HG03280 (cell line): ENCODE measurements around the gene DACH2.

Source experiments
- ATAC-seq: cut with Tn5 transposase; IDR thresholded peaks from one replicate; pipeline ENCODE4 v1.9.1; 2021; ENCODE audit warnings: mild to moderate bottlenecking, moderate library complexity; ENCODE audit not compliant: unreplicated experiment

Gene DACH2

GRCh38 chrX:86747091-86747490 lies 598.8 kb downstream of the DACH2 start:
- ATAC-seq, result no peak

GRCh38 chrX:86805241-86805640 lies 657.0 kb downstream of the DACH2 start:
- ATAC-seq, result no peak

- no peak for ATAC-seq
Measured at GRCh38 chrX:86806786-86807185, 658.5 kb downstream of the DACH2 start.

GRCh38 chrX:86809651-86810050 lies 661.4 kb downstream of the DACH2 start:
- ATAC-seq, result no peak

- no peak for ATAC-seq
Measured at GRCh38 chrX:86829786-86830185, 681.5 kb downstream of the DACH2 start.

GRCh38 chrX:86830685-86831084 lies 682.4 kb downstream of the DACH2 start:
- no peak for ATAC-seq

- no peak for ATAC-seq
Measured at GRCh38 chrX:86845101-86845500, 696.9 kb downstream of the DACH2 start.
